Activated T-helper 2 cell treated with anti-CD3 and anti-CD28 coated beads, Interferon-gamma antibody, Interleukin-2, Interleukin-4, amounts not matched to agents 10 μg/mL and 5 μg/mL and 100 μg/mL, durations not matched to agents 14 hours and 24 hours and 36 hours (primary cell): ENCODE measurements around the gene GMFB. TPM values are rescaled to one million over a fixed set of nuclear protein-coding genes. Genes with fewer than 3 reads are reported as not detected.

Experiments used
- DNase-seq: peaks from one replicate; pipeline ENCODE4 v3.0.0; 2021; ENCODE audit warnings: low spot score
- H3K27ac Mint-ChIP-seq: one replicate; pipeline ENCODE4 v1.8.0; 2021; ENCODE audit warnings: mixed read lengths
- H3K27me3 Mint-ChIP-seq: one replicate; pipeline ENCODE4 v1.8.0; 2021; ENCODE audit warnings: low read depth, mixed read lengths
- H3K36me3 Mint-ChIP-seq: one replicate; pipeline ENCODE4 v1.8.0; 2021; ENCODE audit warnings: low read depth, mixed read lengths
- H3K4me1 Mint-ChIP-seq: one replicate; pipeline ENCODE4 v1.8.0; 2021; ENCODE audit warnings: low read depth, mixed read lengths
- H3K4me3 Mint-ChIP-seq: one replicate; pipeline ENCODE4 v1.8.0; 2021; ENCODE audit warnings: low read depth, mild to moderate bottlenecking, moderate library complexity, mixed read lengths
- H3K9me3 Mint-ChIP-seq: one replicate; pipeline ENCODE4 v1.8.0; 2021; ENCODE audit warnings: mixed read lengths
- intact Hi-C: fragments of 100-400 bp; cut with micrococcal nuclease; formaldehyde crosslinking; loops from one replicate; pipeline ENCODE4 v1.15.1; 2023
- total RNA-seq: library from RNA; stranded (reverse); gene quantifications from 2 replicates; pipeline ENCODE4 v1.2.3, GENCODE V29; 2022

Gene GMFB
- total RNA-seq, 1 donor from 2014 or later = 40.0 TPM

- Mint-ChIP-seq H3K9me3 (no peaks in the 10 kb centered on the region), H3K36me3 (peaks cover 13% of the 10 kb centered on the region), H3K4me1 (peaks cover 25% of the 10 kb centered on the region), H3K27ac (peak within 1 kb of the TSS; percentile 67), H3K4me3 (peak within 1 kb of the TSS; percentile 88), H3K27me3 (peaks cover 6% of the 10 kb centered on the region)
- DNase-seq = peak; percentile 94
- intact Hi-C loops = loop anchor here (1.0 to 2.0 kb wide), 5 partner anchors 21 to 263 kb away; partner anchors contain the start of gene CNIH1
These were observed 21.0 kb upstream of the GMFB start, which contains the start of gene CGRRF1 for GRCh38 chr14:54509546-54510501. Gene CGRRF1, plus strand, starts transcription at chr14:54509906. Its CDS starts 54 bp downstream, at chr14:54509960.

- peaks cover 24% of the 10 kb centered on the region for H3K27me3 Mint-ChIP-seq
These were observed 14.7 kb upstream of the GMFB start for GRCh38 chr14:54503486-54503885.

GRCh38 chr14:54502602-54503001 is 13.8 kb upstream of the GMFB start:
- H3K4me1 Mint-ChIP-seq = peaks cover 4% of the 10 kb centered on the region
- H3K36me3 Mint-ChIP-seq = no peaks in the 10 kb centered on the region
- H3K27me3 Mint-ChIP-seq = peaks cover 30% of the 10 kb centered on the region
- DNase-seq = no peak
- no peaks in the 10 kb centered on the region for H3K9me3 Mint-ChIP-seq
- no peak overlapping the region for H3K4me3 Mint-ChIP-seq
- intact Hi-C loops = no loop called here
- H3K27ac Mint-ChIP-seq = no peak overlapping the region

More at GRCh38 chr14:54503486-54503885, 14.7 kb upstream of the GMFB start:
- Mint-ChIP-seq H3K9me3 (no peaks in the 10 kb centered on the region), H3K27ac (no peak overlapping the region), H3K4me3 (no peak overlapping the region), H3K4me1 (peaks cover 4% of the 10 kb centered on the region), H3K36me3 (no peaks in the 10 kb centered on the region)
- DNase-seq = no peak
- intact Hi-C loops = no loop called here

- Mint-ChIP-seq H3K27me3 (peaks cover 29% of the 10 kb centered on the region), H3K4me3 (no peak overlapping the region), H3K27ac (no peak overlapping the region), H3K4me1 (peaks cover 4% of the 10 kb centered on the region), H3K36me3 (no peaks in the 10 kb centered on the region), H3K9me3 (no peaks in the 10 kb centered on the region)
- intact Hi-C loops = no loop called here
- DNase-seq = no peak
These were observed 12.7 kb upstream of the GMFB start for GRCh38 chr14:54501480-54501879.

GRCh38 chr14:54500744-54501143 is 12.0 kb upstream of the GMFB start:
- DNase-seq = no peak
- intact Hi-C loops = no loop called here
- Mint-ChIP-seq H3K4me3 (no peak overlapping the region), H3K27ac (no peak overlapping the region), H3K36me3 (no peaks in the 10 kb centered on the region), H3K9me3 (no peaks in the 10 kb centered on the region), H3K4me1 (peaks cover 6% of the 10 kb centered on the region), H3K27me3 (peaks cover 29% of the 10 kb centered on the region)

GRCh38 chr14:54498579-54498978 is 9.8 kb upstream of the GMFB start:
- no peak for DNase-seq
- intact Hi-C loops = no loop called here
- Mint-ChIP-seq H3K4me3 (no peak overlapping the region), H3K9me3 (no peaks in the 10 kb centered on the region), H3K36me3 (no peaks in the 10 kb centered on the region), H3K4me1 (peaks cover 6% of the 10 kb centered on the region), H3K27me3 (peaks cover 24% of the 10 kb centered on the region), H3K27ac (no peak overlapping the region)

- Mint-ChIP-seq H3K36me3 (no peaks in the 10 kb centered on the region), H3K4me3 (no peak overlapping the region), H3K9me3 (no peaks in the 10 kb centered on the region), H3K27ac (no peak overlapping the region), H3K4me1 (peaks cover 6% of the 10 kb centered on the region), H3K27me3 (peaks cover 24% of the 10 kb centered on the region)
- intact Hi-C loops = no loop called here
- no peak for DNase-seq
These were observed 9.3 kb upstream of the GMFB start for GRCh38 chr14:54498095-54498531.

GRCh38 chr14:54497224-54497623 is 8.4 kb upstream of the GMFB start:
- Mint-ChIP-seq H3K4me1 (peaks cover 2% of the 10 kb centered on the region), H3K4me3 (no peak overlapping the region), H3K27ac (no peak overlapping the region), H3K27me3 (peaks cover 19% of the 10 kb centered on the region), H3K9me3 (no peaks in the 10 kb centered on the region), H3K36me3 (no peaks in the 10 kb centered on the region)
- no peak for DNase-seq
- intact Hi-C loops = no loop called here

GRCh38 chr14:54493293-54493692 is 4.5 kb upstream of the GMFB start:
- intact Hi-C loops = no loop called here
- peaks cover 5% of the 10 kb centered on the region for H3K27me3 Mint-ChIP-seq
- no peak overlapping the region for H3K27ac Mint-ChIP-seq
- no peaks in the 10 kb centered on the region for H3K36me3 Mint-ChIP-seq
- no peaks in the 10 kb centered on the region for H3K9me3 Mint-ChIP-seq
- no peak for DNase-seq
- H3K4me1 Mint-ChIP-seq = peaks cover 17% of the 10 kb centered on the region
- H3K4me3 Mint-ChIP-seq = no peak overlapping the region

GRCh38 chr14:54490445-54491175 is 1.8 kb upstream of the GMFB start:
- H3K9me3 Mint-ChIP-seq = no peaks in the 10 kb centered on the region
- peaks cover 17% of the 10 kb centered on the region for H3K36me3 Mint-ChIP-seq
- DNase-seq = no peak
- H3K27ac Mint-ChIP-seq = no peak overlapping the region
- intact Hi-C loops = no loop called here
- no peaks in the 10 kb centered on the region for H3K27me3 Mint-ChIP-seq
- no peak overlapping the region for H3K4me3 Mint-ChIP-seq
- H3K4me1 Mint-ChIP-seq = peaks cover 30% of the 10 kb centered on the region

- DNase-seq = no peak
- Mint-ChIP-seq H3K36me3 (peaks cover 24% of the 10 kb centered on the region), H3K4me1 (peaks cover 37% of the 10 kb centered on the region), H3K27me3 (no peaks in the 10 kb centered on the region), H3K9me3 (no peaks in the 10 kb centered on the region), H3K27ac (peak overlapping the region; percentile 95), H3K4me3 (peak overlapping the region; percentile 92)
- intact Hi-C loops = loop anchor here (1.0 to 2.0 kb wide), 3 partner anchors 19 to 93 kb away; partner anchors contain the start of genes CDKN3, CGRRF1 and CNIH1
These were observed 1.1 kb upstream of the GMFB start for GRCh38 chr14:54489731-54490444.

GRCh38 chr14:54489318-54489683 is 521 bp upstream of the GMFB start:
- Mint-ChIP-seq H3K27me3 (no peaks in the 10 kb centered on the region), H3K27ac (peak overlapping the region; percentile 95), H3K4me3 (peak overlapping the region; percentile 92), H3K36me3 (peaks cover 30% of the 10 kb centered on the region), H3K4me1 (peaks cover 43% of the 10 kb centered on the region), H3K9me3 (no peaks in the 10 kb centered on the region)
- intact Hi-C loops = loop anchor here (1.0 to 2.0 kb wide), 3 partner anchors 20 to 92 kb away; partner anchors contain the start of genes CDKN3, CGRRF1 and CNIH1
- DNase-seq = no peak
